Astrocyte (in vitro differentiated cells and primary cell): ENCODE data around the gene C12orf57.

Experiments used
- CTCF ChIP-seq: IDR thresholded peaks from 2 replicates; pipeline ENCODE4 v1.5.1; 2011; ENCODE audit warnings: low read depth, mild to moderate bottlenecking, inconsistent platforms, low read length, moderate library complexity; ENCODE audit not compliant: insufficient read depth
- EZH2 ChIP-seq: IDR thresholded peaks from 2 replicates; pipeline ENCODE4 v1.6.1; 2012; ENCODE audit warnings: mild to moderate bottlenecking, low read length, inconsistent platforms; ENCODE audit not compliant: insufficient read depth

- TF ChIP-seq CTCF (no peak), EZH2 (no peak)
Measured at GRCh38 chr12:6987956-6988553, 44.2 kb downstream of the C12orf57 start.
